GM06990 (cell line): ENCODE measurements around the gene RYR2.

Source experiments
- DNase-seq: peaks from one replicate; pipeline ENCODE4 v3.0.0-alpha.2; 2011; ENCODE audit not compliant: insufficient read length; ENCODE audit errors: extremely low read depth
- H3K27me3 ChIP-seq: replicated peaks from 2 replicates; pipeline ENCODE4 v1.6.0; 2011; ENCODE audit warnings: low read length; ENCODE audit not compliant: control insufficient read depth, insufficient read depth
- H3K36me3 ChIP-seq: 2 replicates; pipeline ENCODE4 v1.5.1; 2011; ENCODE audit warnings: low read length; ENCODE audit not compliant: control insufficient read depth, insufficient read depth
- H3K4me3 ChIP-seq: replicated peaks from 2 replicates; pipeline ENCODE4 v1.5.1; 2011; ENCODE audit warnings: low read depth, mild to moderate bottlenecking, control low read depth, low read length
- TF ChIP-seq, protein P1 (sequence below): IDR thresholded peaks from 2 replicates; pipeline ENCODE4 v1.5.1; 2011; ENCODE audit warnings: low read length, control low read depth, mild to moderate bottlenecking, inconsistent platforms; ENCODE audit not compliant: insufficient read depth, poor library complexity, severe bottlenecking

Gene RYR2

DNA sequence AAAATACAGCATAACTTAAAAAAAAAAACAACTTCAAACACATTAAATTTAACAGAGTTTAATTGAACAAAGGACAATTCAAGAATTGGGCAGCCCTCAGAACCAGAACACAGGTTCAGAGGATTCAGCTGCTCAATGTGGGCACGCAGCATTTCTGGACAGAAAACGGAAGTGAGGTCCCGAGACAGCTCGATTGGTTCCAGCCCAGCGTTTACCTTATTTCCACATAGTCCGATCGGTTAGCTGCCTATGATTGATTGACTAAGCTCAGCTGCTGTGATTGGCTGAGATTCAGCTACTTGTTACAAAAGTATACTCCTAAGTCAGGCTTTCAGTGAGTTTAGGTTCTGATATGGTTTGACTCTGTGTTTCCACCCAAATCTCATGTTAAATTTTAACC lies 815.5 kb downstream of the RYR2 start:
- TF ChIP-seq, protein P1, sequence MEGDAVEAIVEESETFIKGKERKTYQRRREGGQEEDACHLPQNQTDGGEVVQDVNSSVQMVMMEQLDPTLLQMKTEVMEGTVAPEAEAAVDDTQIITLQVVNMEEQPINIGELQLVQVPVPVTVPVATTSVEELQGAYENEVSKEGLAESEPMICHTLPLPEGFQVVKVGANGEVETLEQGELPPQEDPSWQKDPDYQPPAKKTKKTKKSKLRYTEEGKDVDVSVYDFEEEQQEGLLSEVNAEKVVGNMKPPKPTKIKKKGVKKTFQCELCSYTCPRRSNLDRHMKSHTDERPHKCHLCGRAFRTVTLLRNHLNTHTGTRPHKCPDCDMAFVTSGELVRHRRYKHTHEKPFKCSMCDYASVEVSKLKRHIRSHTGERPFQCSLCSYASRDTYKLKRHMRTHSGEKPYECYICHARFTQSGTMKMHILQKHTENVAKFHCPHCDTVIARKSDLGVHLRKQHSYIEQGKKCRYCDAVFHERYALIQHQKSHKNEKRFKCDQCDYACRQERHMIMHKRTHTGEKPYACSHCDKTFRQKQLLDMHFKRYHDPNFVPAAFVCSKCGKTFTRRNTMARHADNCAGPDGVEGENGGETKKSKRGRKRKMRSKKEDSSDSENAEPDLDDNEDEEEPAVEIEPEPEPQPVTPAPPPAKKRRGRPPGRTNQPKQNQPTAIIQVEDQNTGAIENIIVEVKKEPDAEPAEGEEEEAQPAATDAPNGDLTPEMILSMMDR: no peak
- H3K27me3 ChIP-seq: no peaks in the 10 kb centered on the region
- H3K4me3 ChIP-seq: no peak overlapping the region
- no peaks in the 10 kb centered on the region for H3K36me3 ChIP-seq
- DNase-seq: no peak

DNA sequence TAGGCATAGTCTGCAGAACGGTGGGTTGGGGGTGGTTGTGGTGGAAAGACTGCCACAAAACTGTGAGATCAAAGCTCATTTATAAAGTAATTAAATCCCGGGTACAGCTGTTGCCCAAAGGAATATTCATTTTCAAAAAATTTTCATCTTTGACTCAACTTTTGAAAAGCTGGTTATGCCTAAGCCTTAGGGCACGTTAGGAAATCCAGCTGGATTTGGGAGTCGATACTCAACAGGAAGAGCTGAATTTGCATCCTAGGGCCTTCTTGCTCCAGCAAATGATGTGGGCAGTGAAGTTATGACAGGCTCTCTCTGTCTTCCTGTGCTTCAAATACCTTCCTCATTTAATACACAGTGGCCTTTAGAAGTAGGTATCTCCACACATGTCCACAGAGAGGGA lies 817.0 kb downstream of the RYR2 start:
- Histone ChIP-seq H3K36me3 (no peaks in the 10 kb centered on the region), H3K4me3 (no peak overlapping the region), H3K27me3 (no peaks in the 10 kb centered on the region)
- no peak for DNase-seq
- TF ChIP-seq, protein P1: no peak

DNA sequence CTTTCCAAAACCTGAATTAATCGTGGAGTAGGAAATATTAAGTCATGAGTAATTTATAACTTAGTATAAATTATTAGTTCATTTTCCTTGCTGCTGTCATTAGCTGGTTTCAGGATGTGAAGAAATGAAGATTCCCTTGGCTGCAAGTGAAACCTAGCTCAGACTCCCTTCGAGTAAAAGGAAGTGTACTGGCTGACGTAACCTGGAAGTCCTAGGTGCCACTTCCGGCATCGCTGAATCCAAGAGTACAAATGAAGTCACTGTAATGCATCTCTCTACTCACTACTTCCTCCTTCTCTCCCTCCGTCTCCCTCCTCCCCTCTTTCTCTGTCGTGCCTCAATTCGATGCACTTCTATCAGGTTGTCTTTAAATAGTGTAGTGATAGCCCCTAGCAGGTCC lies 820.0 kb downstream of the RYR2 start:
- Histone ChIP-seq H3K27me3 (no peaks in the 10 kb centered on the region), H3K4me3 (no peak overlapping the region), H3K36me3 (no peaks in the 10 kb centered on the region)
- DNase-seq: no peak
- TF ChIP-seq, protein P1: no peak

DNA sequence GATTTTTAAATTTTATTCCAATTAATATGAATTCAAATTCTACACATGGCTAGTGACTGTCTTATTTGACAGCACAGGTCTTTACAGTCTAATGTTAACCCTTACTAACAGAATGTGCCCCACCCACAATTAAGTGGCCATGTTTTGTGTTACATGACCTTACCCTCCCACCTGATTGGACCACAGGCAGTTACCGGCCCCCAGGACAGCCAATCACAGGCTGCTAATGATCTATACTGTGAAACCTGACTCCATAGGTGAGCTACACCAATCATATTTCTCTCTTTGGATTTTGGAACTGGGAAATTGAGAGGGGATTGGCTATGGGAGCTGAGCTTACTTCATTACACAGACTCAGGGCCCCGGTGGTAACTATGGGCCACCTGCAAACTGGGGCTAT lies 821.2 kb downstream of the RYR2 start:
- DNase-seq: no peak
- H3K27me3 ChIP-seq: no peaks in the 10 kb centered on the region
- TF ChIP-seq, protein P1: no peak
- H3K4me3 ChIP-seq: no peak overlapping the region
- H3K36me3 ChIP-seq: no peaks in the 10 kb centered on the region

DNA sequence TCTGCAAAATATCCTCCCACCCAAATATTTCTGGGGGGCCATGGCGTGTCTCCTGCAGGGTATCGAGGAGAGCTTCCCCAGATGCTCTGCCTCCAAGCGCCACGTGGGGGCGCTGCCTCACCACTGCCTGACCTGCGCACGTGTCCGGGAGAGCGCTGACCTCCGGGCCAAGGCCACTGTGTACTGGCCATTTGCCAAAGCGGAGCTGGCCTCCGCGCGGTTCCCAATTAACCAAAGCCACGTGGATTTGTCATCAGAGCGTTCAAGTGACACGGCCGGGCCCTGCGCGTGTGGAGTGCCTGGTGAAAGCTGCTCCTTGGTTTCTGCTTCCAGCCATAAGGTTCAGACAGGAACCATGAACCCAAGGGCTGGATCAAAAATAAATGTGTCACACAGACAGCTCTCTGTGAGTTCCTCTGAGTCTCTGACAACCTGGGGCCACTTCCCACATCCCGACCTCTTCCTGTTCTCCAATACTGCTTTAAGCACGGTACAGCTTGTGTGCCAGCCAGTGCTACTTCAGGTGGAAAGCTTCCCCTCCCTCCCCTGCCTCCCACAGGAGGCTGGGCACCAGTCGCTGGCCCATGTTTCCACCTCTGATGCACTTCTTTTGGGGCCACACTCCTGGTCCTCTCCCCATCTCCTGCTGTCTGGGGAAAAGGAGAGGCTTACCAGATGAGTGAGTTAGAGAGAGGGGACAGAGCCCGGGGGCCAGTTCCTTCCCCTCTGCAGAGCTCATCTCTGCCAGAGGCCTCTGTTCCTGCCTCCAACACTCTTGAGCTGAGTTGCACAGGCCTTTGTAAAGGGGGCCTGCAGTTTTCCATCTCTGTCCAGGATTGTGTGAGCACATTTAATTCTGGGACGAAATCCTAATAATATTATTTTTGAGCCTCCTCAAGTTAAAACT lies 822.6 kb downstream of the RYR2 start:
- Histone ChIP-seq H3K36me3 (no peaks in the 10 kb centered on the region), H3K27me3 (no peaks in the 10 kb centered on the region), H3K4me3 (no peak overlapping the region)
- TF ChIP-seq, protein P1: peak; percentile 78
- peak; percentile 13 for DNase-seq

DNA sequence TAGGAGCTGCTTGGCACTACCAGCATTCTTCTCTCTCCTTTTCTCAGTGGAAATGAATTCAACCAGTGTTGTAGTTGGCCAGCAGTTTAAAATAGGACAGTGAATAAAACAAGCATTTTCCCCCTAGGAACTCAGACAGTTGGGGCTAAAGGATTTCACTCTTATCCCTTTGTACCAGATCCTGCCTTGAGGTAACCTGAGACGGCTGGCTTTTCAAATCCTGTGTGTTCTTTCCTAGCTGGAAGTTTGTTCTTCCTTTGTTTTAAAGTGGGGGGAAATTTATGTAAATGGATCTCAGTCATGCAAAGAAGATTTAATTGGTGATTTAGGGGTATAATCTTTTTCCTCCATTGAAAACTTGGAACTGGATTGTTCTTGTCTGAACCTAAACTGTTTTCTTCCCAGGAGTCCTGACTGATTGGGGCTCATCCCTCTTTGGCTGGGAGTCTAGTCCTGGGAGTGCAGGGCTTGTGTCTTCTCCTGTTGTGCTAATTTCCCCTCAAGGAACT lies 825.5 kb downstream of the RYR2 start:
- Histone ChIP-seq H3K27me3 (no peaks in the 10 kb centered on the region), H3K36me3 (no peaks in the 10 kb centered on the region), H3K4me3 (no peak overlapping the region)
- DNase-seq: no peak
- TF ChIP-seq, protein P1: no peak
